ENCODE results near the gene UFL1. TPM values are rescaled to one million over a fixed set of nuclear protein-coding genes. Genes with fewer than 3 reads are reported as not detected.

UFL1 gene
- total RNA-seq, 1 experiment from 2014 or later = 12.7 TPM

DNA sequence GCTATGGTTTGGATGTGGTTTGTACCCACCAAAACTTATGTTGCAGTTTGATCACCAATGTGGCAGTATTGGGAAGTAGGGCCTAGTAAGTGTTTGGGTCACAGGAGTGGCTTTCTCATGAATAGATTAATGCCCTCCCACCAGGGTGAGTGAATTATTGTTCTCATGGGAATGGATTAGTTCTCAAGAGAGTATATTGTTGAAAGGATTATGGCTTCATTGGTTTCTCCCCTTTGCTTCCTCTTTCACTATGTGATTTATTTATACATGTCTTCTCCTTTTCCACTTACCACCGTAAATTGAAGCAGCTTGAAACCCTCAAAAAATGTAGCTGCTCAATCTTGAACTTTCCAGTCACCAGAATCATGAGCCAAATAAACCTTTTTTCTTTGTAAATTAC is 10.8 kb downstream of the UFL1 start:
- Mint-ChIP-seq H3K27me3 (ENCODE audit: low read depth) (no peaks in the 10 kb centered on the region), H3K4me1 (no peaks in the 10 kb centered on the region), H3K27ac (no peak overlapping the region), H3K36me3 (ENCODE audit: insufficient read depth in 1 of 3, low read depth in 3 of 3) (peaks cover 26 to 51% (median 50%) of the 10 kb centered on the region in 3 experiments; a peak in 6 of 7 replicates), H3K4me3 (no peak overlapping the region), H3K9me3 (no peaks in the 10 kb centered on the region)
- no peak for DNase-seq
- H3K4me1 ChIP-seq (ENCODE audit: insufficient read depth, low read length) = no peaks in the 10 kb centered on the region
- no peak overlapping the region for H2BK5ac ChIP-seq (ENCODE audit: insufficient read length, low read length)
- H3K4me2 ChIP-seq (ENCODE audit: insufficient read depth, insufficient read length, low read length) = no peak overlapping the region
- H2AFZ ChIP-seq (ENCODE audit: low read length) = no peak overlapping the region
- no peaks in the 10 kb centered on the region for H3K79me1 ChIP-seq (ENCODE audit: insufficient read depth, low read depth, low read length, poor library complexity, severe bottlenecking)
- H2AK5ac ChIP-seq (ENCODE audit: insufficient read length, low read length) = no peak overlapping the region
- TF ChIP-seq, protein P1, sequence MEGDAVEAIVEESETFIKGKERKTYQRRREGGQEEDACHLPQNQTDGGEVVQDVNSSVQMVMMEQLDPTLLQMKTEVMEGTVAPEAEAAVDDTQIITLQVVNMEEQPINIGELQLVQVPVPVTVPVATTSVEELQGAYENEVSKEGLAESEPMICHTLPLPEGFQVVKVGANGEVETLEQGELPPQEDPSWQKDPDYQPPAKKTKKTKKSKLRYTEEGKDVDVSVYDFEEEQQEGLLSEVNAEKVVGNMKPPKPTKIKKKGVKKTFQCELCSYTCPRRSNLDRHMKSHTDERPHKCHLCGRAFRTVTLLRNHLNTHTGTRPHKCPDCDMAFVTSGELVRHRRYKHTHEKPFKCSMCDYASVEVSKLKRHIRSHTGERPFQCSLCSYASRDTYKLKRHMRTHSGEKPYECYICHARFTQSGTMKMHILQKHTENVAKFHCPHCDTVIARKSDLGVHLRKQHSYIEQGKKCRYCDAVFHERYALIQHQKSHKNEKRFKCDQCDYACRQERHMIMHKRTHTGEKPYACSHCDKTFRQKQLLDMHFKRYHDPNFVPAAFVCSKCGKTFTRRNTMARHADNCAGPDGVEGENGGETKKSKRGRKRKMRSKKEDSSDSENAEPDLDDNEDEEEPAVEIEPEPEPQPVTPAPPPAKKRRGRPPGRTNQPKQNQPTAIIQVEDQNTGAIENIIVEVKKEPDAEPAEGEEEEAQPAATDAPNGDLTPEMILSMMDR (conservative IDR thresholded peaks at IDR 0.05) = no peak
- H2BK20ac ChIP-seq (ENCODE audit: low read depth, low read length, poor library complexity, severe bottlenecking) = no peak overlapping the region
- no peaks in the 10 kb centered on the region for H3K79me2 ChIP-seq (ENCODE audit: insufficient read depth, low read length)
- H4K91ac ChIP-seq (ENCODE audit: insufficient read length, low read depth, low read length) = no peak overlapping the region
- no peak overlapping the region for H3T11ph ChIP-seq (ENCODE audit: low read length)
- no peak overlapping the region for H3K23ac ChIP-seq (ENCODE audit: insufficient read length, low read depth, low read length)
- H3K56ac ChIP-seq (ENCODE audit: insufficient read length, low read depth, low read length) = no peak overlapping the region
- H4K5ac ChIP-seq (ENCODE audit: insufficient read length, low read depth, low read length) = no peak overlapping the region
- no peak overlapping the region for H3K4ac ChIP-seq (ENCODE audit: low read depth, low read length)
- no peak overlapping the region for H4K8ac ChIP-seq (replicated peaks; ENCODE audit: insufficient read length, low read depth, low read length)
- no peaks in the 10 kb centered on the region for H3K23me2 ChIP-seq (ENCODE audit: insufficient read length, low read depth, low read length, poor library complexity, severe bottlenecking)
- H3K9me3 ChIP-seq (ENCODE audit: control insufficient read depth, low read depth, low read length) = no peaks in the 10 kb centered on the region
- no peak overlapping the region for H3K27ac ChIP-seq (ENCODE audit: insufficient read length, low read depth, low read length)
- WGBS (ENCODE audit: extremely low coverage, insufficient read length, low lambda C conversion rate) = no CpG with 5 or more reads among the region's 1 CpG
- H2BK15ac ChIP-seq (ENCODE audit: low read depth, low read length) = no peak overlapping the region
- no peak overlapping the region for H2BK120ac ChIP-seq (ENCODE audit: low read depth, low read length, poor library complexity, severe bottlenecking)
- no peak overlapping the region for H3K9ac ChIP-seq (ENCODE audit: extremely low read depth, insufficient read length, low read length)
- H4K20me1 ChIP-seq (ENCODE audit: control insufficient read depth, insufficient read depth, insufficient read length) = no peaks in the 10 kb centered on the region
- H3K18ac ChIP-seq (ENCODE audit: insufficient read length, low read depth, low read length) = no peak overlapping the region
- no peak overlapping the region for H2BK12ac ChIP-seq (ENCODE audit: insufficient read length, low read depth, low read length)
- no peaks in the 10 kb centered on the region for H3K27me3 ChIP-seq (ENCODE audit: insufficient read depth, low read length)
- H3K14ac ChIP-seq (ENCODE audit: insufficient read depth, low read length) = no peak overlapping the region
